Vagina (tissue), 2 donors: ENCODE data around the gene MGAM2. TPM values are rescaled to one million over a fixed set of nuclear protein-coding genes. Genes with fewer than 3 reads are reported as not detected.

Experiments
- DNase-seq, 2 donors: peaks; one replicate each; pipeline ENCODE4 v3.0.0-alpha.2; 2017; ENCODE audit errors: extremely low spot score in 2 of 2
- H3K27ac ChIP-seq: fragments of 200-600 bp; sonication (generic); one replicate; pipeline ENCODE4 v1.5.1; 2019
- H3K27me3 ChIP-seq: fragments of 200-600 bp; sonication (generic); one replicate; pipeline ENCODE4 v1.5.1; 2019
- H3K36me3 ChIP-seq, 2 donors: fragments of 200-600 bp; sonication (generic); one replicate each; pipeline ENCODE4 v1.5.1; 2017 to 2019
- H3K4me1 ChIP-seq: fragments of 200-600 bp; sonication (generic); one replicate; pipeline ENCODE4 v1.5.1; 2019
- H3K4me3 ChIP-seq, 2 donors: fragments of 200-600 bp; sonication (generic); 1 replicate in 1 of 2; 2 replicates in 1 of 2; pipeline ENCODE4 v1.5.1; 2016 to 2019
- H3K9me3 ChIP-seq: fragments of 200-600 bp; sonication (generic); one replicate; pipeline ENCODE4 v1.5.1; 2019
- CTCF ChIP-seq, 3 experiments: fragments of 450-650 bp in 2 of 3; fragments of 200-600 bp in 1 of 3; sonication (generic) in 1 of 3; IDR thresholded peaks; one replicate each; pipeline ENCODE4 v1.5.1; 2017 to 2019; ENCODE audit warnings: antibody characterized with exemption in 3 of 3, mild to moderate bottlenecking in 2 of 3, moderate library complexity in 2 of 3
- POLR2A ChIP-seq, 2 donors: fragments of 450-650 bp; IDR thresholded peaks; one replicate each; pipeline ENCODE4 v1.6.1; 2017; ENCODE audit warnings: antibody characterized with exemption in 2 of 2, mild to moderate bottlenecking in 2 of 2, moderate library complexity in 2 of 2
- POLR2AphosphoS5 ChIP-seq, 2 donors: sonication (generic); formaldehyde crosslinking; IDR thresholded peaks; one replicate each; pipeline ENCODE4 v1.9.0; 2017; ENCODE audit warnings: antibody characterized with exemption in 2 of 2, mild to moderate bottlenecking in 2 of 2, low read depth in 1 of 2; ENCODE audit not compliant: insufficient read depth in 1 of 2
- intact Hi-C: fragments of 100-400 bp; cut with DNase I; formaldehyde crosslinking; loops from one replicate; pipeline ENCODE4 v1.15.1; 2023
- total RNA-seq: library from RNA; depleted of rRNA; stranded (reverse); fragments of >200 nt; gene quantifications from one replicate; pipeline ENCODE4 v1.2.3, GENCODE V29; 2016

Gene MGAM2
- total RNA-seq, 1 donor from 2014 or later, result not detected

- no peaks in the 10 kb centered on the region for H3K4me1 ChIP-seq
- H3K36me3 ChIP-seq, result no peaks in the 10 kb centered on the region
- no peak overlapping the region for H3K4me3 ChIP-seq
- H3K27me3 ChIP-seq, result no peaks in the 10 kb centered on the region
- no peak for DNase-seq
- intact Hi-C loops, result no loop called here
- TF ChIP-seq POLR2A (IDR thresholded peaks at IDR 0.05) (no peak), POLR2AphosphoS5 (IDR thresholded peaks at IDR 0.05; ENCODE audit: insufficient read depth in 1 of 2, low read depth in 1 of 2) (no peak), CTCF (IDR thresholded peaks at IDR 0.05) (no peak)
- no peaks in the 10 kb centered on the region for H3K9me3 ChIP-seq
- H3K27ac ChIP-seq, result no peak overlapping the region
Measured at GRCh38 chr7:142231716-142232115, 120.2 kb downstream of the MGAM2 start.

GRCh38 chr7:142240546-142240945, 129.0 kb downstream of the MGAM2 start:
- no peak for DNase-seq
- intact Hi-C loops, result no loop called here
- H3K27me3 ChIP-seq, result no peaks in the 10 kb centered on the region
- no peak overlapping the region for H3K4me3 ChIP-seq
- H3K36me3 ChIP-seq, result no peaks in the 10 kb centered on the region
- H3K9me3 ChIP-seq, result no peaks in the 10 kb centered on the region
- H3K27ac ChIP-seq, result no peak overlapping the region
- H3K4me1 ChIP-seq, result no peaks in the 10 kb centered on the region
- no peak for TF ChIP-seq CTCF (IDR thresholded peaks at IDR 0.05)
- no peak for TF ChIP-seq POLR2A (IDR thresholded peaks at IDR 0.05)
- no peak for TF ChIP-seq POLR2AphosphoS5 (IDR thresholded peaks at IDR 0.05; ENCODE audit: insufficient read depth in 1 of 2, low read depth in 1 of 2)

- H3K27me3 ChIP-seq, result no peaks in the 10 kb centered on the region
- no peak for DNase-seq
- intact Hi-C loops, result no loop called here
- H3K4me3 ChIP-seq, result no peak overlapping the region
- H3K9me3 ChIP-seq, result no peaks in the 10 kb centered on the region
- no peak for TF ChIP-seq POLR2A (IDR thresholded peaks at IDR 0.05)
- TF ChIP-seq POLR2AphosphoS5 (IDR thresholded peaks at IDR 0.05; ENCODE audit: insufficient read depth in 1 of 2, low read depth in 1 of 2), result no peak
- TF ChIP-seq CTCF (IDR thresholded peaks at IDR 0.05), result no peak
- no peaks in the 10 kb centered on the region for H3K36me3 ChIP-seq
- no peak overlapping the region for H3K27ac ChIP-seq
- H3K4me1 ChIP-seq, result no peaks in the 10 kb centered on the region
Measured at GRCh38 chr7:142243823-142244222, 132.3 kb downstream of the MGAM2 start.

- H3K4me1 ChIP-seq, result no peaks in the 10 kb centered on the region
- intact Hi-C loops, result loop anchor here (5.0 kb wide), 1 partner anchor 556 kb away; no protein-coding TSS in a partner anchor
- no peak overlapping the region for H3K27ac ChIP-seq
- no peaks in the 10 kb centered on the region for H3K9me3 ChIP-seq
- TF ChIP-seq POLR2A (IDR thresholded peaks at IDR 0.05), result no peak
- no peak for TF ChIP-seq CTCF (IDR thresholded peaks at IDR 0.05)
- no peak for TF ChIP-seq POLR2AphosphoS5 (IDR thresholded peaks at IDR 0.05; ENCODE audit: insufficient read depth in 1 of 2, low read depth in 1 of 2)
- no peaks in the 10 kb centered on the region for H3K36me3 ChIP-seq
- no peak overlapping the region for H3K4me3 ChIP-seq
- DNase-seq, result no peak
- H3K27me3 ChIP-seq, result no peaks in the 10 kb centered on the region
Measured at GRCh38 chr7:142248166-142249160, 136.9 kb downstream of the MGAM2 start.

- no peak for TF ChIP-seq CTCF (IDR thresholded peaks at IDR 0.05)
- intact Hi-C loops, result loop anchor here (5.0 kb wide), 1 partner anchor 558 kb away; no protein-coding TSS in a partner anchor
- H3K36me3 ChIP-seq, result no peaks in the 10 kb centered on the region
- H3K27ac ChIP-seq, result no peak overlapping the region
- DNase-seq, result no peak
- no peak overlapping the region for H3K4me3 ChIP-seq
- no peaks in the 10 kb centered on the region for H3K4me1 ChIP-seq
- H3K27me3 ChIP-seq, result no peaks in the 10 kb centered on the region
- no peaks in the 10 kb centered on the region for H3K9me3 ChIP-seq
Measured at GRCh38 chr7:142249918-142250317, 138.4 kb downstream of the MGAM2 start.
